Right atrium auricular region (tissue), 2 donors: Measurements from ENCODE around the gene ETV6. TPM values are rescaled to one million over a fixed set of nuclear protein-coding genes. Genes with fewer than 3 reads are reported as not detected.

ENCODE experiments used
- DNase-seq: peaks from one replicate; pipeline ENCODE4 v3.0.0-alpha.2; 2019; ENCODE audit warnings: low spot score
- H3K27ac ChIP-seq, 2 donors: fragments of 200-600 bp; sonication (generic); 1 replicate in 1 of 2; 2 replicates in 1 of 2; pipeline ENCODE4 v1.5.1; 2016 to 2019
- H3K27me3 ChIP-seq, 2 donors: fragments of 200-600 bp; sonication (generic); one replicate each; pipeline versions ENCODE4 v1.5.1 to v1.6.0; 2017 to 2019
- H3K36me3 ChIP-seq: fragments of 200-600 bp; sonication (generic); one replicate; pipeline ENCODE4 v1.5.1; 2016
- H3K4me1 ChIP-seq, 2 donors: fragments of 200-600 bp; sonication (generic); one replicate each; pipeline versions ENCODE4 v1.5.1 to v1.6.0; 2017 to 2019
- H3K4me3 ChIP-seq, 2 donors: fragments of 200-600 bp; sonication (generic); 1 replicate in 1 of 2; 2 replicates in 1 of 2; pipeline ENCODE4 v1.5.1; 2017 to 2019; ENCODE audit warnings: mild to moderate bottlenecking in 1 of 2, moderate library complexity in 1 of 2
- H3K9me3 ChIP-seq, 2 donors: fragments of 200-600 bp; sonication (generic); one replicate each; pipeline ENCODE4 v1.5.1; 2019
- CTCF ChIP-seq, 2 donors: fragments of 200-600 bp; sonication (generic); IDR thresholded peaks; one replicate each; pipeline ENCODE4 v1.5.1; 2019; ENCODE audit warnings: antibody characterized with exemption in 2 of 2
- total RNA-seq, 2 donors: library from RNA; depleted of rRNA; stranded (reverse); fragments of >200 nt; gene quantifications; one replicate each; pipeline ENCODE4 v1.1.0, GENCODE V29; 2016

The ETV6 gene
- total RNA-seq, 2 donors from 2014 or later: 6.7 TPM

- H3K27ac ChIP-seq: no peak overlapping the region
- DNase-seq: no peak
- H3K4me3 ChIP-seq: no peak overlapping the region
- no peaks in the 10 kb centered on the region for H3K27me3 ChIP-seq
- no peaks in the 10 kb centered on the region for H3K36me3 ChIP-seq
- no peak for TF ChIP-seq CTCF (IDR thresholded peaks at IDR 0.05)
- no peaks in the 10 kb centered on the region for H3K9me3 ChIP-seq
- H3K4me1 ChIP-seq: peaks cover 0 to 34% of the 10 kb centered on the region in 2 donors
These were observed 124.6 kb downstream of the ETV6 start for GRCh38 chr12:11773889-11774677.

GRCh38 chr12:11774821-11775220, 125.3 kb downstream of the ETV6 start:
- H3K27ac ChIP-seq: no peak overlapping the region
- H3K36me3 ChIP-seq: no peaks in the 10 kb centered on the region
- H3K9me3 ChIP-seq: no peaks in the 10 kb centered on the region
- no peak overlapping the region for H3K4me3 ChIP-seq
- DNase-seq: no peak
- no peaks in the 10 kb centered on the region for H3K27me3 ChIP-seq
- TF ChIP-seq CTCF (IDR thresholded peaks at IDR 0.05): no peak
- H3K4me1 ChIP-seq: peaks cover 0 to 41% of the 10 kb centered on the region in 2 donors

GRCh38 chr12:11776316-11776715, 126.8 kb downstream of the ETV6 start:
- Histone ChIP-seq H3K36me3 (no peaks in the 10 kb centered on the region), H3K4me1 (peaks cover 0 to 48% of the 10 kb centered on the region in 2 donors), H3K27ac (no peak overlapping the region), H3K9me3 (no peaks in the 10 kb centered on the region), H3K27me3 (no peaks in the 10 kb centered on the region), H3K4me3 (no peak overlapping the region)
- DNase-seq: no peak
- TF ChIP-seq CTCF (IDR thresholded peaks at IDR 0.05): no peak

GRCh38 chr12:11777451-11777850, 128.0 kb downstream of the ETV6 start:
- H3K27me3 ChIP-seq: no peaks in the 10 kb centered on the region
- no peaks in the 10 kb centered on the region for H3K36me3 ChIP-seq
- H3K9me3 ChIP-seq: no peaks in the 10 kb centered on the region
- no peak for TF ChIP-seq CTCF (IDR thresholded peaks at IDR 0.05)
- no peak for DNase-seq
- no peak overlapping the region for H3K27ac ChIP-seq
- peaks cover 0 to 44% of the 10 kb centered on the region in 2 donors for H3K4me1 ChIP-seq
- no peak overlapping the region for H3K4me3 ChIP-seq

- H3K27ac ChIP-seq: peak overlapping the region; percentile 45 to 55
- H3K9me3 ChIP-seq: no peaks in the 10 kb centered on the region
- peaks cover 0 to 44% of the 10 kb centered on the region in 2 donors for H3K4me1 ChIP-seq
- no peaks in the 10 kb centered on the region for H3K36me3 ChIP-seq
- H3K4me3 ChIP-seq: no peak overlapping the region
- TF ChIP-seq CTCF (IDR thresholded peaks at IDR 0.05): no peak
- no peak for DNase-seq
- no peaks in the 10 kb centered on the region for H3K27me3 ChIP-seq
These were observed 128.5 kb downstream of the ETV6 start for GRCh38 chr12:11777962-11778361.
